Neural cell (in vitro differentiated cells): Measurements from ENCODE around the gene SFT2D1. TPM values are rescaled to one million over a fixed set of nuclear protein-coding genes. Genes with fewer than 3 reads are reported as not detected.
"Not testable (repeated sequence)": the region's sequence is repeated elsewhere in the genome, so short reads cannot be mapped to it uniquely, and the experiment has no call there.

Experiments
- H2AFZ ChIP-seq: fragments of 200-600, 300-800 bp; sonication (generic), shearing (Covaris generic); 2 replicates; pipeline ENCODE4 v1.6.0; 2014; ENCODE audit warnings: low read depth, mild to moderate bottlenecking, antibody characterized with exemption, low read length, moderate library complexity
- H3F3A ChIP-seq: fragments of 200-600 bp; shearing (Covaris generic); 2 replicates; pipeline ENCODE4 v1.6.1; 2016; ENCODE audit warnings: mild to moderate bottlenecking, moderate library complexity, mixed read lengths, antibody characterized with exemption, low read length; ENCODE audit not compliant: insufficient read depth, poor library complexity, severe bottlenecking
- H3K27ac ChIP-seq: fragments of 200-600, 300-800 bp; sonication (generic), shearing (Covaris generic); 2 replicates; pipeline ENCODE4 v1.5.1; 2014; ENCODE audit warnings: mild to moderate bottlenecking, low read length, moderate library complexity
- H3K27me3 ChIP-seq: fragments of 300-800, 200-600 bp; sonication (generic), shearing (Covaris generic); 2 replicates; pipeline ENCODE4 v1.6.0; 2014; ENCODE audit warnings: mild to moderate bottlenecking, low read depth, low read length, moderate library complexity; ENCODE audit not compliant: insufficient read depth
- H3K36me3 ChIP-seq: fragments of 300-800, 200-600 bp; sonication (generic), shearing (Covaris generic); 2 replicates; pipeline ENCODE4 v1.5.1; 2014; ENCODE audit warnings: mild to moderate bottlenecking, antibody characterized with exemption, low read length, moderate library complexity; ENCODE audit not compliant: insufficient read depth
- H3K4me2 ChIP-seq: fragments of 300-800, 200-600 bp; sonication (generic), shearing (Covaris generic); 2 replicates; pipeline ENCODE4 v1.6.0; 2014; ENCODE audit warnings: mild to moderate bottlenecking, low read length
- H3K4me3 ChIP-seq: fragments of 300-800, 200-600 bp; sonication (generic), shearing (Covaris generic); 2 replicates; pipeline ENCODE4 v1.5.1; 2014; ENCODE audit warnings: mild to moderate bottlenecking, low read length, moderate library complexity
- H3K79me2 ChIP-seq: fragments of 200-600 bp; shearing (Covaris generic); replicated peaks from 2 replicates; pipeline ENCODE4 v1.6.0; 2014; ENCODE audit warnings: mild to moderate bottlenecking, low read length, moderate library complexity; ENCODE audit not compliant: insufficient read depth
- H3K9ac ChIP-seq: fragments of 300-800, 200-600 bp; sonication (generic), shearing (Covaris generic); 2 replicates; pipeline ENCODE4 v1.6.1; 2016; ENCODE audit warnings: mild to moderate bottlenecking, low read length, mixed read lengths
- H3K9me2 ChIP-seq: fragments of 200-600 bp; shearing (Covaris generic); 2 replicates; pipeline ENCODE4 v1.6.1; 2016; ENCODE audit warnings: mild to moderate bottlenecking, low read length, mixed read lengths; ENCODE audit not compliant: insufficient read depth
- H3K9me3 ChIP-seq: fragments of 200-600, 300-800 bp; sonication (generic), shearing (Covaris generic); 2 replicates; pipeline ENCODE4 v1.6.1; 2016; ENCODE audit warnings: mild to moderate bottlenecking, mixed run types, low read length, moderate library complexity, mixed read lengths
- H4K20me1 ChIP-seq: fragments of 200-600 bp; shearing (Covaris generic); 2 replicates; pipeline ENCODE4 v1.6.1; 2016; ENCODE audit warnings: mild to moderate bottlenecking, mixed run types; ENCODE audit not compliant: insufficient read depth
- EZH2 ChIP-seq: fragments of 200-600, 300-800 bp; shearing (Covaris generic), sonication (generic); IDR thresholded peaks from 2 replicates; pipeline ENCODE4 v1.6.1; 2014; ENCODE audit warnings: antibody characterized with exemption, low read length, borderline replicate concordance, mild to moderate bottlenecking; ENCODE audit not compliant: insufficient read depth, poor library complexity, severe bottlenecking
- REST ChIP-seq: IDR thresholded peaks from 2 replicates; pipeline ENCODE4 v1.6.1; 2012; ENCODE audit warnings: borderline replicate concordance
- SMC3 ChIP-seq: fragments of 450-650 bp; conservative IDR thresholded peaks from 2 replicates; pipeline ENCODE4 v1.6.1; 2014; ENCODE audit warnings: antibody characterized with exemption, mild to moderate bottlenecking, moderate library complexity; ENCODE audit not compliant: poor library complexity
- TAF1 ChIP-seq: IDR thresholded peaks from 2 replicates; pipeline ENCODE4 v1.6.1; 2012; ENCODE audit warnings: low read depth
- polyA plus RNA-seq: library from polyadenylated mRNA; depleted of rRNA; stranded (reverse); fragments of >200 nt; gene quantifications from 2 replicates; pipeline ENCODE4 v1.2.3, GENCODE V29; 2014

The SFT2D1 gene
- polyA plus RNA-seq, 1 donor from 2014 or later, result 81.7 TPM

- Histone ChIP-seq H3K27me3 (no peaks in the 10 kb centered on the region), H3K9ac (no peak overlapping the region), H2AFZ (no peak overlapping the region), H4K20me1 (no peaks in the 10 kb centered on the region), H3K4me3 (no peak overlapping the region), H3K9me2 (no peaks in the 10 kb centered on the region), H3K36me3 (no peaks in the 10 kb centered on the region), H3K27ac (no peak overlapping the region), H3F3A (no peaks in the 10 kb centered on the region), H3K4me2 (no peak overlapping the region), H3K79me2 (no peaks in the 10 kb centered on the region), H3K9me3 (no peaks in the 10 kb centered on the region)
- TF ChIP-seq TAF1 (no peak), SMC3 (no peak), EZH2 (no peak)
These were observed 45.4 kb upstream of the SFT2D1 start for GRCh38 chr6:166387642-166388289.

- H3K9ac ChIP-seq, H4K20me1 ChIP-seq, H3K27ac ChIP-seq, H3K27me3 ChIP-seq, H2AFZ ChIP-seq, H3K9me3 ChIP-seq, H3K4me2 ChIP-seq, H3K79me2 ChIP-seq, H3F3A ChIP-seq, H3K4me3 ChIP-seq, H3K9me2 ChIP-seq, H3K36me3 ChIP-seq: not testable (repeated sequence)
These were observed 44.8 kb upstream of the SFT2D1 start for GRCh38 chr6:166387098-166387497.

- H3K9me2 ChIP-seq, result no peaks in the 10 kb centered on the region
- no peaks in the 10 kb centered on the region for H3K9me3 ChIP-seq
- H3K27me3 ChIP-seq, result no peaks in the 10 kb centered on the region
- no peak overlapping the region for H3K27ac ChIP-seq
- H3K79me2 ChIP-seq, result peaks cover under 1% of the 10 kb centered on the region
- H3F3A ChIP-seq, result no peaks in the 10 kb centered on the region
- H3K36me3 ChIP-seq, result no peaks in the 10 kb centered on the region
- no peak overlapping the region for H3K4me2 ChIP-seq
- H3K4me3 ChIP-seq, result no peak overlapping the region
- no peaks in the 10 kb centered on the region for H4K20me1 ChIP-seq
- TF ChIP-seq EZH2, result no peak
- TF ChIP-seq TAF1, result no peak
- no peak for TF ChIP-seq REST
- H2AFZ ChIP-seq, result no peak overlapping the region
- H3K9ac ChIP-seq, result no peak overlapping the region
These were observed 43.8 kb upstream of the SFT2D1 start for GRCh38 chr6:166386111-166386510.

GRCh38 chr6:166383802-166384363 is 41.5 kb upstream of the SFT2D1 start:
- H3K9me2 ChIP-seq, H3K27me3 ChIP-seq, H4K20me1 ChIP-seq, H3F3A ChIP-seq, H3K9me3 ChIP-seq, H3K36me3 ChIP-seq, H3K79me2 ChIP-seq: not testable (repeated sequence)
- Histone ChIP-seq H3K27ac (peak overlapping the region; percentile 53), H3K4me3 (peak overlapping the region; percentile 97), H3K4me2 (peak overlapping the region; percentile 49), H3K9ac (peak overlapping the region; percentile 78), H2AFZ (peak overlapping the region; percentile 48)
